HG03439 (cell line): ENCODE results near the gene THSD4.
"Not testable (repeated sequence)": the region's sequence is repeated elsewhere in the genome, so short reads cannot be mapped to it uniquely, and the experiment has no call there.

Experiments
- ATAC-seq: cut with Tn5 transposase; IDR thresholded peaks from one replicate; pipeline ENCODE4 v1.9.1; 2021; ENCODE audit warnings: mild to moderate bottlenecking, moderate library complexity; ENCODE audit not compliant: unreplicated experiment

The THSD4 gene

GRCh38 chr15:71364117-71364584 is 248.9 kb downstream of the THSD4 start:
- no peak for ATAC-seq

- no peak for ATAC-seq
These were observed 251.3 kb downstream of the THSD4 start for GRCh38 chr15:71366522-71366921.

GRCh38 chr15:71366926-71367325 is 251.7 kb downstream of the THSD4 start:
- no peak for ATAC-seq

DNA sequence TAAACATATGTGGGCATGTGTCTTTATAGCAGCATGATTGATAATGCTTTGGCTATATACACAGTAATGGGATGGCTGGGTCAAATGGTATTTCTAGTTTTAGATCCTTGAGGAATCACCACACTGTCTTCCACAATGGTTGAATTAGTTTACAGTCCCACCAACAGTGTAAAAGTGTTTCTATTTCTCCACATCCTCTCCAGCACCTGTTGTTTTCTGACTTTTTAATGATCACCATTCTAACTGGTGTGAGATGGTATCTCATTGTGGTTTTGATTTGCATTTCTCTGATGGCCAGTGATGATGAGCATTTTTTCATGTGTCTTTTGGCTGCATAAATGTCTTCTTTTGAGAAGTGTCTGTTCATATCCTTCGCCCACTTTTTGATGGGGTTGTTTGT is 252.5 kb downstream of the THSD4 start:
- not testable (repeated sequence) for ATAC-seq

DNA sequence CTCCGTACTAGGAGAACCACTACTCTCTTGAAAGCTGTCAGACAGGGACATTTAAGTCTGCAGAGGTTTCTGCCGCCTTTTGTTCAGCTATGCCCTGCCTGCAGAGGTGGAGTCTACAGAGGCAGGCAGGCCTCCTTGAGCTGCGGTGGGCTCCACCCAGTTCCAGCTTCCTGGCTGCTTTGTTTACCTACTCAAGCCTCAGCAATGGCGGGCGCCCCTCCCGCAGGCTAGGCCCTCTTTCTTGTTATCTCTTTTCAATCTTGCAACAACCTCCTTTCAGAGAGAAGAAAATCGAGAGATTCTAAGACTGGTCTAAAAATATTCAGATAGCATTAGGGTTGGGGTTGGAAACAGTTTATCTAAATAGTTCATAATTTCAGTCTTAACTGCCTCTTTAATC is 257.5 kb downstream of the THSD4 start:
- ATAC-seq, result not testable (repeated sequence)

GRCh38 chr15:71373917-71374316 is 258.6 kb downstream of the THSD4 start:
- no peak for ATAC-seq

DNA sequence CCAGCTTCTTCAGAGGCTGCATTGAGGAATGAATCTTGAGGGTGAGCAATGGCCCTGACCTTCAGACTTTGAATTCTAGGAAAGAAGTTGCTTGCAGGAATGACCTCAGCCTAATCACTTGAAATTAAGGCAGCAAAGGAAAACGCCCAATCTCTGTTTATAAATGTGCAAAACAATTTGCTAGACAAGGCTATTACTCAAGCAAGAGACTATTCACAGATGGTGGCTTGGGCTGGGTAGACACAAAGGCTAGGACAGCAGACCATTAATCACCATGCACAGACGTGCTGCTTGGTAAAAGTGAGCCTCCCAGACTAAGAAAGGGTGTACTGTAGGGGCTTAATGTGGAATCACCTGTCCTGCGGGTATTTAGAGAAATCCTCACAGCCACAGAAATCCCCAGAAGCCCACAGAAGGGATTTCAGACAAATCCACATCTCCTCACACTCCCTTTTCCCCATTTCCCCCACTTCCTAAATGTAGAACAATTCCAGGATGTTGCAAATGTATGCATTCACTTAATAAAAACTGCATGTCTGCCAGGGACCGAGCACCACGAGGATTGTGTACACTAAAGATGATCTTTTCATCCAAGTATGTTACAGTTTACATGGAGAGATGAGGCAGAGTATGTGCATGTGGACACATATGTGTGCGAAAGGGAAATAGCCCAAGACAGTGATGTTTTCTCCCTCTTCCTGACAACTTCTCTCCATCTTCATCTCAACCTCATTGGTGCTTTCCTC is 259.5 kb downstream of the THSD4 start:
- ATAC-seq, result no peak

- ATAC-seq, result no peak
These were observed 260.7 kb downstream of the THSD4 start for GRCh38 chr15:71375934-71376333.

DNA sequence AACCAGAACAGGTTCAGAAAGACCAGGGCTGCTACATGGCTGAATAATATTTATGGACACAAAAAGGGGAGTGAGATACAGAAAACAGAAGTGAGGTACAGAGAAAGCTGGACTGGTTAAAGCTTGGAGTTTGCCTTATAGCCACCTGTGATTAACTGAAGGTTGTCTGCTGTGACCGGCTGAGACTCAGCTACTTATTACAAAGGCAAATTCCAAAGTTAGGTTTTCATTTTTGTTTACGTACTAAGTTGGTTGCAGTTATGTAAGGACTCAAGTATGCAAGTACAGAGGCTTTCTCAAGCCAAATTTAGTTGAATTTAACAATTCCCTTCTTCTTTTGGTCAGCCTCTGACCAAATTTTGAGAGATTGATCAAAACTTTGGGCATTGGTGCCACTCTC is 264.6 kb downstream of the THSD4 start:
- ATAC-seq, result no peak

- no peak for ATAC-seq
These were observed 265.1 kb downstream of the THSD4 start for GRCh38 chr15:71380345-71380744.

DNA sequence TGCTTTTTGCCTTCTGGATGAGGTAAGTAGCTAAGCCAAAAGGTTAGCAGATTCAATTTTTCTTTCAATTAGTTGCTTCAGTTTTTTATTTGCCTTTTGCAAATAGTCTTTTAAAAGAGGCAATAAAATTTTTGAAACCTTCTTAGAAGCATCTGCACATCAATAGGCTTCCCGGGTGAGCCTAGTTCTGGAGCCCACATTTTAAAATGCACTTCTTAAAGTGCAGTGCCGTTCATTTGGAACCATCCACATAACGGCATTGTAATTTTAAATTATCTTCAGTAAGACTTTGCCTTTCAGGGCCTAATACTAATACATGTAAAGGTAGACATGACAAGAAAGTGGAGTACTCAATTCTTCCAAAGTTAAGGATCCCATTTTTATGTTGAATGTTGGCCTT is 269.2 kb downstream of the THSD4 start:
- ATAC-seq, result no peak

- no peak for ATAC-seq
These were observed 269.8 kb downstream of the THSD4 start for GRCh38 chr15:71385026-71385425.

DNA sequence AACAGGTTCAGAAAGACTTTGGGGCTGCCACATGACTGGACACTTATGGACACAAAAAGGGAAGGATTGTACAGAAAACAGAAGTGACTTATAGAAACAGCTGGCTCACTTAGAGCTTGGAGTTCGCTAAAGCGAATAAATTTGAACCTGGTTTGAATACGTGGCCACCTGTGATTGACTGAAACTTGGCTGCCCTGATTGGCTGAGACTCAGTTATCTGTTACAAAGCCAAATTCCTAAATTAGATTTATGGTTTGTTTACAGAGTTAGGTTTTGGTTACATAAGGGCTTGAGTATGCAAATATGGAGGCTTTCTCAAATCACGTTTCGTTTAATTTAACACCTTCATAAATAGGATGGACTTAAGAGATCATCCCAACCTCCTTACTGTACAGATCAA is 270.2 kb downstream of the THSD4 start:
- no peak for ATAC-seq

GRCh38 chr15:71386005-71386404 is 270.7 kb downstream of the THSD4 start:
- no peak for ATAC-seq

DNA sequence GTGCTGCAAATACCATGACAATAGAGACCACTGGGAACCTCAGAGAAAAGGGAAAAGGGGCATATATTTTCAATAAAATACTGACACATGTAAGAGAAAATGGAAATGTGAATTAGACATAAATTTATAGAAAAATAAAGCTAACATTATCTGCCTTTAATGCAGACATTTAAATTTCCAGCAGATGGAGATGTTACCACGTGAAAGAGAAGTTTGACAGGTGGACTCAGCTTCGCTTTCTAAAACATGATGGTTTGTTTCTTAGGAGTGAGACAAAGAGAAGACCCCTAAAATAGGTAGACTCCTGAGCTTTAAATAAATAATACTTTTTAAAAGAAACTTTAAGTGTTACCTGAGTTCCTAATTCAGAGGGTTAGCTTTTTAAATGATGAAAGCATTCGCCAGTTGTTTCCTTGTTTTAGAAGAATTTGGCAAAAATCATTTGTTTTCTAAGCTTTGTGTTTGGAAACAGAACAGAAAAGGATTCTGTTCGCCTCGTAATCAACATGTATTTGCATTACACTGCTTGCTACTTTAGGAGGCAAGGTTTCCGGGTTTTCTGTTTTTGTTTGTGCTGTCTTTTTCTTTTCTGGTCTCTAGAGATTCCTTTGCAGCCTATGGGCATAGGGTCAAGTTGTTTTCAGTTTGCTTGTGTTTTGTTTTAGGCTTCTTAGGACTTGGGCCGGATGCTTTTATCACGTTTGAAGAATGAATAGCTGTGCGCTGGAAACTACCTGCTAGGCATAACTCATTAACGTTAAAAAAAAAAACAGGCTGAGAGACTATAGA is 271.4 kb downstream of the THSD4 start:
- ATAC-seq, result no peak

GRCh38 chr15:71387810-71388209 is 272.5 kb downstream of the THSD4 start:
- ATAC-seq, result no peak

DNA sequence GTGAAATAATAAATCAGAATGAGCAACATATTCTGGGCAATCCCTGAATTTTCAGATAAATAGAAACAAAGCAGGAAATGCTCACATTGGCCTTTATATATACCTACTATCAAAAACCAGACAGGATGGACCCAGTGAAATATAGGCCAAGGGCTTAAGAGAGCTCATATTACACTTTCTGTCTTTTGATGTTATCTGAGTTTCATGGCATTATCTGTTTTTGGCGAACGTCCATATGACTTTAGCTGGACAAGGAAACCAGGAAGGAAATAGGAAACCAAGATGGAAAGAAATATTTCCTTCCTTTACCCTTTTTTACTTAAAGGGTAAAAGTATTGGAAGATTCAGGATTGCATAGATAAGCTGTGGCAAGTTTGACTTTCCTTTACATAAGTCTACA is 274.8 kb downstream of the THSD4 start:
- no peak for ATAC-seq

DNA sequence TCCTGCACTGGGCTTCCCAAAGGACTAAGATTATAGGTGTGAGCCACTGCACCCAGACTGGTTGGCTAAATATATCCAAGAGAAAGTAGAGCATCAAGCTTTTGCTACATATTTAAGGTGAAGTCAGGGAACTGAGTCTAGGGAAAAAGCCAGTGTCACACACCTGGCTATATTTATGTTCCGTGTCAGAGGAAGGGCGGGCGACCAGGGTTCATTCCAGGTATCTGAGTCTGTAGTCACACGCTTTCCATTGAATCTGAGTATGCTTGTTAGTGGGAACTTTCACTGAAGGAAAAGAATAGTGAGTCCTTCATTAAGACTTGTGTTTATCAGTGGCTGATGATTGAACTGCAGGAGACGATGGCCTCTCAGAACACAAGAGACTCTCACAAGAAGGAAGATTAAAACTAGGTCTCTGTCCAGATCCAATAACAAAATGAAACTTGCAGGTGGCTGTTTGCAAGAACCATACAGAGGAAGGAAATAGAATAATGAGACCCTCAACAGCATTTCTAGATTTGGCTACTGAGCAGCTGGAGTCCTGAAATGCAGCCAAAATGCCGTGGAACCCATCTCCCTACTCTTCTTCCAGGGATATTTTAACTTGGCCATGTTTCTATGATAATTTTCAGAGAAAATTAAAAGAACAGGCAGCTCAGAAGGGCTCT is 276.3 kb downstream of the THSD4 start:
- ATAC-seq, result no peak

DNA sequence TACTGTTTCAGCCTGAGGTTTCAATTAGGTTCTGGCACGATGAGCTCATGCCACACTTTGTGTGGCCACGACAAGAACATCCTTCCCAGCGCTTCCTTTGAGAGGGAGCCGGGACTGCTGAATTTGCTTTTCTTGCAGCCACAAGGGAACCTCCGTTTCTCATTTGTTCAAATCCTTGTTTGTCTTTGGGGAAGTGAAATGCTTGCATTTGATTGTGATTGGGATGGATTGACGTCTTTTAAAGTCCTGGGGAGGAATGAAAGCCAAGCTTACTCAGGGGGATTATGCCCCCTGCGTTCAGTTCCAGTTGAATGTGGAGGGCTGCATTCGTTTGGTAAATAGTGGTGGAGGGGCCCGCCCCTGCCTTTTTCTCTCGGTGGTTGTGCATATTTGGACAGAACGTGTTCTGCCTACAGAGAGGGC is 277.6 kb downstream of the THSD4 start:
- no peak for ATAC-seq

GRCh38 chr15:71393383-71393782 is 278.1 kb downstream of the THSD4 start:
- ATAC-seq, result no peak

DNA sequence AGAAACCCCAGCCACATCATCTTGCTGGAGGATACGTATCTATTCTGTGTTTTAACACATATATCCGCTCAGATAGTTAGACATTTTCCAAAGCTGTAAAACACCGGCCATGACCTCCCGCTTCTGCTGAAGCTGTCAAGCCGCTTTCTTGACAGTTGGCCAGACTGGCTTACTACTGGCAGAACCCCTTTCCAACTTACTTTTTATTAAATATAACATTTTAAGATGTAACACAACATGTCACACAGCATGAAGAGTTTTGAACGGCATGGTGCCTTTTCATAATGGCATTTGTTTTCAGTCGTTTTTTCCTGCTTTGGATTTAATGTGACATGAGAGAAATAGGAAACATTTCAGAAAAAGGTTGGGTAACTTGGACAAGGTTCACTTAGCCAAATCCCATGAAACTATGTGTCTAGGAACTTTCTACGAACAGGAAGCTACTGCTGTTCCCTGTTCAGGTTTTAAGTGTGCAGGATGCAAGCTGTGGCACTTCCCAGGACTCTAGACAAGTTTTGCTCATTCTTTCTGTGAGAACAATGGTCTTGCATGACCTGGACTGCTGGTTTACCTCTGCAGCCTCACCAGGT is 281.4 kb downstream of the THSD4 start:
- ATAC-seq, result no peak
